Activated T-helper 1 cell treated with anti-CD3 and anti-CD28 coated beads, Interleukin-12 subunit alpha, Interleukin-12 subunit beta, Interleukin-2, Interleukin-4 antibody, amounts not matched to agents 30 ng/mL and 10 ng/mL and 1 ng/mL, durations not matched to agents 14 hours and 24 hours and 36 hours (primary cell): ENCODE measurements around the gene MBNL2. TPM values are rescaled to one million over a fixed set of nuclear protein-coding genes. Genes with fewer than 3 reads are reported as not detected.
"Not testable (repeated sequence)": the region's sequence is repeated elsewhere in the genome, so short reads cannot be mapped to it uniquely, and the experiment has no call there.

Source experiments
- DNase-seq: peaks from one replicate; pipeline ENCODE4 v3.0.0; 2021; ENCODE audit warnings: low spot score
- H3K27ac Mint-ChIP-seq: one replicate; pipeline ENCODE4 v1.8.0; 2021; ENCODE audit warnings: mild to moderate bottlenecking, mixed read lengths
- H3K27me3 Mint-ChIP-seq: one replicate; pipeline ENCODE4 v1.8.0; 2022; ENCODE audit warnings: mild to moderate bottlenecking, moderate library complexity, mixed read lengths; ENCODE audit not compliant: insufficient read depth
- H3K36me3 Mint-ChIP-seq: one replicate; pipeline ENCODE4 v1.8.0; 2021; ENCODE audit warnings: low read depth, mixed read lengths
- H3K4me1 Mint-ChIP-seq: one replicate; pipeline ENCODE4 v1.8.0; 2021; ENCODE audit warnings: low read depth, mixed read lengths
- H3K4me3 Mint-ChIP-seq: one replicate; pipeline ENCODE4 v1.8.0; 2021; ENCODE audit warnings: mild to moderate bottlenecking, moderate library complexity, mixed read lengths
- H3K9me3 Mint-ChIP-seq: one replicate; pipeline ENCODE4 v1.8.0; 2021; ENCODE audit warnings: mixed read lengths
- intact Hi-C: fragments of 100-400 bp; cut with micrococcal nuclease; formaldehyde crosslinking; loops from one replicate; pipeline ENCODE4 v1.15.1; 2024
- total RNA-seq: library from RNA; stranded (reverse); gene quantifications from 2 replicates; pipeline ENCODE4 v1.2.3, GENCODE V29; 2022

Gene MBNL2
- total RNA-seq, 1 donor from 2014 or later, result 20.7 TPM

DNA sequence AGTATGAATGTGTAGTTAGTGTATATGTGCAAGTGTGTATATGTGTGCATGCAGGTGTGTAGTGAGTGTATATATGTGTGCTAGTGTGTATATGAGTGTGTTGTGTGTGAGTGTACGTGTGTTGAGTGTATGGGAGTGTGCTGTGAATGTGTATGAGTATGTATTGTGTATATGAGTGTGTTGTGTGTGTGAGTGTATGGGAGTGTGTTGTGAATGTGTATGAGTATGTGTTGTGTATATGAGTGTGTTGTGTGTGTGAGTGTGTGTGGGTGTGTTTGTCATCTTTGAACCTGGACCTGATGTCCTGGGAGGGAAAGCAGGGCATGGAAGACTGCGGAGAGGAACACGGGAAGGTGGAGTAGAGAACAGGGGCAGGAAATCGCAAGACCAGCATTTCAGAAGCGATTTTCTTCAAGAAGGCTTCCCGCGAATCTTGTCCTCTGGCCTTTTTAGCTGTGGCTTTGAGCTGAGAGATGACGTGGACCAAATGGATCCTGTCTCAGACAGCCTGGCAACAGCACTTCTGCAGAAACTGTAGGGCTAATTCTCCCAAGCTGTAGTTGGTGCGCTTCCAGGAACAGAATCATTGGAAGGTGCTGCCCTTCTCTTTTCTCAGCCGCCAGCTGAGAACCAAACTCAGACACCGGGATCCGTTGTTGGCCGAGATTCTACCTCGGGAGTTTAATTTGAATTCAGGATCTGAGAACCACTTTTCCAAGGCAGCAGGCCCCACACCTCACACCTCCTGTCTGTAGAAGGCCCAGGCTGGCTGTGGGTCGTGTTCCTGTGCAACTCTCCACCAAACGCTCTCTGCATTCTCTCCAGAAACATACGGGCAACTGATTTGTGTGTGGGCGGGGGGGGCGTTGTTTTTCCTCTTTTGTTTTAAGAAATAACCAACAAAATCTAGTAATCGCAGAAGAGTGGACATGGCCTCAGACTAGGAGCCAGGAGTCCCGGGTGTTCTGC lies 117.2 kb downstream of the MBNL2 start:
- intact Hi-C loops, result no loop called here
- Mint-ChIP-seq H3K36me3 (peaks cover 2% of the 10 kb centered on the region), H3K9me3 (no peaks in the 10 kb centered on the region), H3K27ac (no peak overlapping the region), H3K4me1 (no peaks in the 10 kb centered on the region), H3K4me3 (no peak overlapping the region), H3K27me3 (no peaks in the 10 kb centered on the region)
- DNase-seq, result no peak

DNA sequence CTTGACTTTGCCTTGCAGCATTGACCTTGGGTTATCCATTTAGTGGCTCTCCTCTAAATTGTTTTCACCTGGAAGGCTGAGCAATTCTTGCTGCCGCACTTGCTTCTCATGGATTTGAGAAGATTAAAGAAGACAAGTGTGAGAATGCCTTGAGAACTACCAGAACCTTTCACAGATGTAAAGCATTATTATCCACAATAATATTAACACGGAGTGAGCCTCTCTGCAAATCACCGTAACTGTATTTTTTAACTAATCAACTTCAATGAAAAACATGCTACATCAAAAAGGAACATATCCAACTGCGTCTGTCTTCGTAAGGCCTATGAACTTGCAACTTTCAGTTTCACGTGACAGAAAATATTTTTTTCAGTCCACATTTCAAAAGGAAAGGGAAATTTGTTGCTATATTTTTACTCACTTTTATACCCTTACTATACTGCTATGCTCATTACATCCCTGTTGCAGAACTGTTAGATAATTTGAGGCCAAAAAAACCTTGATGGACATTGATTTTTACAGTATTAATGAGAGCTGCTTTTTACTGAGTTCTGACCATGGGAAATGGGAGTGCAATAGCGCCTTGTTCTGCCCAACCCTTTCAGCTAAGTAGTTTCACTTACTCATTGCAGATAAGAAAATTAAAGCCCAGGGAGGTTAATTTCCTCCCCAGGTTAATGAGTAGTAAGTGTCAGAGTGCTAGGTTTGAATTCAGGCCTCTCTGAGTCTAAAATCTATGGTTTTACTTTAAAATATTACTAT lies 118.0 kb downstream of the MBNL2 start:
- intact Hi-C loops, result loop anchor here (5.0 kb wide), 3 partner anchors 48 to 323 kb away; no protein-coding TSS in a partner anchor
- Mint-ChIP-seq H3K4me1 (no peaks in the 10 kb centered on the region), H3K36me3 (peaks cover 2% of the 10 kb centered on the region), H3K4me3 (no peak overlapping the region), H3K27ac (no peak overlapping the region), H3K9me3 (no peaks in the 10 kb centered on the region), H3K27me3 (no peaks in the 10 kb centered on the region)
- no peak for DNase-seq

DNA sequence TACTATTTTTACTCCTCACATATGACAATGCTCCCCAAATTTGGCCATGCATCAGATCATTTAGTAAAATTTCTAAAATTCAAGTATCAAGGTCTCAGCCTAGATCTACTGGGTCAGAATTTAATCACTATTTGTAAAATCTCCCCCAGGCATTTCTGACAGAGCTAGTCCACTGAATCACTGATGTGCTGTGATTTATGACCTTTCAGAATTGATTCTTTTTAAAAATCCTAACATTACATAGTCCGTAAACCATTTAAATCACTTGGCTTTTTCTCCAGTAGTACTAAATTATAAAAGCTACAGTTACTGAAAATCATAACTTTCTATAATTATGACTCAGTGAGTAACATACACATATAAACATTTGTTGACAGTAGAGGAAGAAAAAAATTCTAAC lies 119.0 kb downstream of the MBNL2 start:
- intact Hi-C loops, result loop anchor here (5.0 kb wide), 3 partner anchors 49 to 324 kb away; no protein-coding TSS in a partner anchor
- no peak overlapping the region for H3K27ac Mint-ChIP-seq
- peaks cover 2% of the 10 kb centered on the region for H3K36me3 Mint-ChIP-seq
- no peaks in the 10 kb centered on the region for H3K27me3 Mint-ChIP-seq
- no peaks in the 10 kb centered on the region for H3K9me3 Mint-ChIP-seq
- H3K4me1 Mint-ChIP-seq, result no peaks in the 10 kb centered on the region
- DNase-seq, result no peak
- no peak overlapping the region for H3K4me3 Mint-ChIP-seq

DNA sequence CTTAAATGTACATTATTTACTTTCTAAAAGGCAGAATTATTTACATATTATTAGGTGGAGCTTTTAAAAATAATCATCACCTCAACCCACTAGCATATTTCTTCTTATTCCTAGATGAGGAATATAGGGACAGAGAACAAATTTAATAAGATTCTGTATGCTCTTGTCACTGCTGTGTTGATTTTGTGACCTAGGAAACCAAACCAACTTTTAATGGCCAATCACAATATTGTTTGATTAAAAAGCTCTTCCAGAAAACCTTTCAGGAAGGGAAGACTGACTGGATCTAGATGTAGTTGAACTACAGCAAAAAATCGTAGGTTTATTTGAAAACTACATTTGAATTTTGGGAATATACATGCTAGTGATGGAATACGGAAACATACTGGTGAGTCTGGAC lies 120.0 kb downstream of the MBNL2 start:
- intact Hi-C loops, result loop anchor here (5.0 kb wide), 3 partner anchors 50 to 325 kb away; no protein-coding TSS in a partner anchor
- Mint-ChIP-seq H3K9me3 (no peaks in the 10 kb centered on the region), H3K36me3 (peaks cover 2% of the 10 kb centered on the region)

DNA sequence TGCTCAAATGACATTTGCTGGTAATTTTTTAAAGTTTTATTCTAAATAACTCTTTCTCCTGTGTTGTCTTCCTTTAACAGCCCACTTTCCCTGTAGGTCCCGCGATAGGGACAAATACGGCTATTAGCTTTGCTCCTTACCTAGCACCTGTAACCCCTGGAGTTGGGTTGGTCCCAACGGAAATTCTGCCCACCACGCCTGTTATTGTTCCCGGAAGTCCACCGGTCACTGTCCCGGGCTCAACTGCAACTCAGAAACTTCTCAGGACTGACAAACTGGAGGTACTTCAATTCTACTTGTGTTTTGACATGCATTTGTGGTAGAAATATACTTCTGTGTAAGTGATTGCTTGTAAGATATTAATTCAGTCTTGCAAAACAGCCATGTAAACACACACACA lies 120.8 kb downstream of the MBNL2 start:
- DNase-seq, result no peak
- H3K4me3 Mint-ChIP-seq, result no peak overlapping the region
- H3K4me1 Mint-ChIP-seq, result no peaks in the 10 kb centered on the region
- H3K9me3 Mint-ChIP-seq, result no peaks in the 10 kb centered on the region
- H3K27me3 Mint-ChIP-seq, result no peaks in the 10 kb centered on the region
- H3K36me3 Mint-ChIP-seq, result peaks cover 2% of the 10 kb centered on the region
- peak overlapping the region; percentile 20 for H3K27ac Mint-ChIP-seq
- intact Hi-C loops, result loop anchor here (5.0 kb wide), 3 partner anchors 51 to 326 kb away; no protein-coding TSS in a partner anchor

More for the DNA sequence above, 120.0 kb downstream of the MBNL2 start:
- Mint-ChIP-seq H3K27ac (no peak overlapping the region), H3K27me3 (no peaks in the 10 kb centered on the region), H3K4me1 (no peaks in the 10 kb centered on the region), H3K4me3 (no peak overlapping the region)
- DNase-seq, result no peak

DNA sequence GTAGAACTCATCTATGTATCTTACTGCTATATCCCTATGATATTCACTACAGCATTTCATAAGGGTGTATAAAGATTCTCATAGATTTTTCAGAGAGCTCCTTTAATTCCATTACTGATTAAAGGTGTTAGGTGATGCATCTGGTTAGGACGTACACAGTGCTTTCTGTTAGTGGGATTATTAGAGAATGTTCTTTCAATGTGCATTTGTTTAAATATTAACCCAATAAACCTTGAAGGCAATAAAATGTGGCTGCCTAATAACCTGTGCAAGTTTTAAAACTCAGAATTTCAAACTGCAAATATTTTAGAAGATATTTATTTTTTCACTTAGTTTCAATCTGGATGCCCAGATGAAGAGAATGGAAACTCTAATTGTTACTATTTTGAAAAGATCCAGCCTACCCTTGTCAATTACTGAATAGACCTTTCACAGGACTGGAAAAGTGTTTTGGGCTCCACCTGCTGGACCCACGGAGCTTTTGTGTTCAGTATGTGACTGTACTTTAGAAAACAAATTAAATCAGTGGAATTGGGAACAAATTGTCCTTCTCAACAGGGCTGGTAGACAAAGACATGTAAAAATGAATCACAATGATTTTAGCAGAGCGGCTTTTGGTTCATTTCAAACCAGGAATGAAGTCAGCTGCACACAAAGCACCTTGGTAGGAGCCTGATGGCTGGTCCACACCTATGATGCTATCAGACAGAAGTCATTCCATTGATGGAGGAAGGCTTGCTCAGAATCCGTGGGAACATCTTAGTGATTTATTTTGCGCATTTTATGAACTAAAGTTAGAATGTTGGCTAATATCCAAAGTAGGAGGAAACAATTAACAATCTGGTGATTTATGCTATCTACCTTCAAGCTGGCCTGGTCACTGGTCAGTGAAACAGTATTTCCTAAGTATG lies 122.4 kb downstream of the MBNL2 start:
- peaks cover 2% of the 10 kb centered on the region for H3K36me3 Mint-ChIP-seq
- DNase-seq, result peak; percentile 12
- intact Hi-C loops, result loop anchor here (1.0 to 5.0 kb wide), 6 partner anchors 15 to 327 kb away; no protein-coding TSS in a partner anchor
- H3K4me3 Mint-ChIP-seq, result no peak overlapping the region
- no peaks in the 10 kb centered on the region for H3K9me3 Mint-ChIP-seq
- no peaks in the 10 kb centered on the region for H3K4me1 Mint-ChIP-seq
- no peak overlapping the region for H3K27ac Mint-ChIP-seq
- H3K27me3 Mint-ChIP-seq, result no peaks in the 10 kb centered on the region

DNA sequence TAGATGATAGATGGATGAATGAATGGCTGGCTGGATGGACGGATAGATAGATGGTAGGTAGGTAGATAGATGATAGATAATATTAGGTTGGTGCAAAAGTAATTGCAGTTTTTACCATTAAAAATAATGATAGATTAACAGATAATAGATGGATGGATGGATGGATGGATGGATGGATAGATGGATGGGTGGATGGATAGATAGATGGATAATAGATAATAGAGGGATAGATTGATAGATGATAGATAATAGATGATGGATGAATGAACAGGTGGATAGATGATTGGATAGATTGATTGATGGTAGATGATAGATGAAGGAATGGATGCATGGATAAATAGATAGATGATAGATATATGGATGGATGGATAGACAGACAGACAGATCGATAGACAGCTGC lies 124.0 kb downstream of the MBNL2 start:
- Mint-ChIP-seq H3K4me3 (no peak overlapping the region), H3K9me3 (no peaks in the 10 kb centered on the region), H3K36me3 (peaks cover 2% of the 10 kb centered on the region), H3K4me1 (no peaks in the 10 kb centered on the region), H3K27ac (no peak overlapping the region), H3K27me3 (no peaks in the 10 kb centered on the region)
- DNase-seq, result no peak
- intact Hi-C loops, result no loop called here

DNA sequence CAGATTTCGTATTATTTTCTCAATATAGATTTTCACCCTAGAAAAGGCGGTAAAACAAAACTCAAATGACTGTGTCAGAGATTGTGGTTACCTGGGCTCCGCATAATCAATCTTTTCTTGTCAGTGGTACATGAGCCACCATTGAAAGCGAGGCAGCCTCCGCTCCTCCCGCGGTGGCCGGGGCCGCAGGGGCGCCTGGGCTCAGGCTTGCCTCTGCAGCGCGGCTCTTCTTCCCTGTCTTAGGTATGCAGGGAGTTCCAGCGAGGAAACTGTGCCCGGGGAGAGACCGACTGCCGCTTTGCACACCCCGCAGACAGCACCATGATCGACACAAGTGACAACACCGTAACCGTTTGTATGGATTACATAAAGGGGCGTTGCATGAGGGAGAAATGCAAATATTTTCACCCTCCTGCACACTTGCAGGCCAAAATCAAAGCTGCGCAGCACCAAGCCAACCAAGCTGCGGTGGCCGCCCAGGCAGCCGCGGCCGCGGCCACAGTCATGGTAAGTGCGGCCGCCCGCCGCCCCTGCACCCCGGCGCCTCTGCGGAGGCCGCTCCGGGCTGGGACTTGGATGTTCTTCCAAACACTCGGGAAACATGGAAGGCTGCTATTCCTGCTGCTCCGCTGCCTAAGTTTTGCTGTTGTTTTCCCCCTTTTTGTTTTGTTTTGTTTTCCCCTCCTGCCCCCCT lies 124.6 kb downstream of the MBNL2 start:
- intact Hi-C loops, result no loop called here
- H3K4me3 Mint-ChIP-seq, result no peak overlapping the region
- no peaks in the 10 kb centered on the region for H3K4me1 Mint-ChIP-seq
- no peaks in the 10 kb centered on the region for H3K27me3 Mint-ChIP-seq
- no peak for DNase-seq
- H3K27ac Mint-ChIP-seq, result no peak overlapping the region
- H3K36me3 Mint-ChIP-seq, result peaks cover 2% of the 10 kb centered on the region
- H3K9me3 Mint-ChIP-seq, result no peaks in the 10 kb centered on the region

DNA sequence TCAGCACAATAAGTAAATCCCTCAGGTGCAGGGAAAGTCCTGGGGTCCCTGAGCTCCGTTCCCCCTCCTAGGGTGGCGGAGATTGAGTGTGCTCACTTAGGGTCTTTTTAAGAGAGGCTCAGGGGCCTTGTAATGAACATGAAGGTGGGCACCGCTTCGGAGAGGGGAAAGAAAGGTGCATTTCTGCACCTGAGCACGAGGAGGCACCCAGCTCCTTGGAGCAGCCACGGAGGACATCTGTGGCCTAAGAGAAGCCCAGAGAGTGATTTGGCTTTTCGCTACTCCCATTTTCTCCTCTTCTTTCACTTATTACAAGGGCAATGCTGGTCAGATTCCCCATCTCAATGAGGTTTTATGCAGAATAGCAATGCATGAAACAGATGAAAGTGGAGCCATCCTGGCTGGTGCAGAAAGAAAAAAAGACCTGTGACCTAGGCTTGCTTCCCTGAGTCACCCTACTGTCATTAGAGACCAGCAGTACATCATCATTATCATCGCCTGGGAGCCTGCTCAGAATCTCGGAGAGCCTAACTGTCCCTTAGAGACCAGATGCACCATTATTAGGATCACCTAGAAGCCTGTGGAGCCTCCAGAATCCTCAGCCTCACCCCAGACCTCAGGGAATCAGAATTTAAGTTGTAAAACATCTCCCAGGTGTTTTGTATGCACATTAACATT lies 125.3 kb downstream of the MBNL2 start:
- H3K36me3 Mint-ChIP-seq, result peaks cover 2% of the 10 kb centered on the region
- H3K27me3 Mint-ChIP-seq, result no peaks in the 10 kb centered on the region
- no peak for DNase-seq
- no peak overlapping the region for H3K4me3 Mint-ChIP-seq
- H3K27ac Mint-ChIP-seq, result no peak overlapping the region
- intact Hi-C loops, result no loop called here
- no peaks in the 10 kb centered on the region for H3K4me1 Mint-ChIP-seq
- no peaks in the 10 kb centered on the region for H3K9me3 Mint-ChIP-seq

DNA sequence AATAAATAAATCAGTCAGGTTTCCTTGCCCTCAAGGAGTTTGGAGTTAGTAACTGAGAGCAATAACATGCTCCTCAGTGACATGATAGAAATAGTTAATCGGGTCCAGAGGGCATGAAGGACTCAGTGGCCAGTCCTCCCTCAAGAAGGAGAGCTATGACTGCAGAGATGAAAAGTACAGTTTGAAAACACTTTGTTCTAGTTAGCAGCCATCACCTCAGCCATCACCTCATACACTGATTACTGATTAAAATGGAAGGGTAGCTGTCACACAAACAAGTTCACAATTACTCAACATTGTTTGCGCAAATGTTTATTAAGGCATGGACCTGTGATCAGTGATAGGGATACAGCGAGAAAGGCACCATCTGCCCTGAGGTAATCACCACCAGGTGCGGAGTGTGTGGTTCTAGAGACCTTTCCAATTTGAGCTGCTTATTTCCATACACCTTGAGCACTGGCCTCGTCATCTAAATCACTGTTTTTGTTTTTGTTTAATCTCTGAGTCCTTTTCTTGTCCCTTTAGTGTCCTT lies 126.5 kb downstream of the MBNL2 start:
- no peaks in the 10 kb centered on the region for H3K9me3 Mint-ChIP-seq
- H3K4me3 Mint-ChIP-seq, result no peak overlapping the region
- H3K4me1 Mint-ChIP-seq, result no peaks in the 10 kb centered on the region
- no peak for DNase-seq
- no peaks in the 10 kb centered on the region for H3K36me3 Mint-ChIP-seq
- H3K27me3 Mint-ChIP-seq, result no peaks in the 10 kb centered on the region
- intact Hi-C loops, result no loop called here
- H3K27ac Mint-ChIP-seq, result no peak overlapping the region

DNA sequence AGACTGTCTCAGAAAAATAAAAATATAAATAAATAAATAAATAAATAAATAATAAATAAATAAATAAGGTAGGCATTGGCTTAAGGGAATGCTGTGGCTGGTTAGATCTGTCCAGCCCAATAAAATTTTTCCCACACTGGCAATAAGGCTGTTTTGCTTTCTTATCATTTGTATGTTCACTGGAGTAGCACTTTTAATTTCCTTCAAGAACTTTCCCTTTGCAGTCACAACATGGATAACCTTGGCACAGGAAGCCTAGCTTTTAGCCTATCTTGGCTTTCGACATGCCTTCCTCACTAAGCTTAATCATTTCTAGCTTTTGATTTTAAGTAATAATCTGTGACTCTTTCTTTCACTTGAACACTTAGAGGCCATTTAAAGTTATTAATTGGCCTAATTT lies 129.9 kb downstream of the MBNL2 start:
- H3K9me3 Mint-ChIP-seq, H3K36me3 Mint-ChIP-seq, H3K27ac Mint-ChIP-seq, H3K4me1 Mint-ChIP-seq, H3K4me3 Mint-ChIP-seq, H3K27me3 Mint-ChIP-seq, DNase-seq, intact Hi-C loops: not testable (repeated sequence)
